Upper lobe of left lung (tissue), 6 donors: ENCODE results near the gene SEC16B. TPM values are rescaled to one million over a fixed set of nuclear protein-coding genes. Genes with fewer than 3 reads are reported as not detected.

Experiments used
- ATAC-seq, 2 donors: fragments of 200-7000 bp; cut with Tn5 transposase; one replicate each; pipeline ENCODE4 v1.9.1; 2022; ENCODE audit warnings: mild to moderate bottlenecking in 2 of 2, moderate library complexity in 2 of 2; ENCODE audit not compliant: low FRiP score in 2 of 2
- DNase-seq, 2 donors: peaks; one replicate each; pipeline ENCODE4 v3.0.0-alpha.2; 2019 to 2020
- H3K27ac ChIP-seq, 4 donors: fragments of 200-600 bp; sonication (generic); one replicate each; pipeline ENCODE4 v1.5.1; 2016 to 2019
- H3K27me3 ChIP-seq, 4 donors: fragments of 200-600 bp; sonication (generic); one replicate each; pipeline ENCODE4 v1.5.1; 2017 to 2019
- H3K36me3 ChIP-seq, 4 donors: fragments of 200-600 bp; sonication (generic); one replicate each; pipeline ENCODE4 v1.5.1; 2016 to 2019
- H3K4me1 ChIP-seq, 4 donors: fragments of 200-600 bp; sonication (generic); one replicate each; pipeline ENCODE4 v1.5.1; 2018 to 2019
- H3K4me3 ChIP-seq, 4 donors: fragments of 200-600 bp; sonication (generic); one replicate each; pipeline ENCODE4 v1.5.1; 2017 to 2019; ENCODE audit warnings: mild to moderate bottlenecking in 2 of 4, moderate library complexity in 1 of 4
- H3K9me3 ChIP-seq, 4 donors: fragments of 200-600 bp; sonication (generic); one replicate each; pipeline ENCODE4 v1.5.1; 2018 to 2019
- CTCF ChIP-seq, 6 experiments: fragments of 450-650 bp in 4 of 6; fragments of 200-600 bp in 2 of 6; sonication (generic) in 2 of 6; IDR thresholded peaks; one replicate each; pipeline ENCODE4 v1.5.1; 2016 to 2019; ENCODE audit warnings: antibody characterized with exemption in 6 of 6
- EP300 ChIP-seq, 4 donors: sonication (generic); formaldehyde crosslinking; IDR thresholded peaks; one replicate each; pipeline ENCODE4 v1.5.1; 2017; ENCODE audit warnings: antibody characterized with exemption in 4 of 4, control low read depth in 2 of 4
- POLR2A ChIP-seq, 4 donors: fragments of 450-650 bp; IDR thresholded peaks; one replicate each; pipeline ENCODE4 v1.5.1; 2016 to 2017; ENCODE audit warnings: antibody characterized with exemption in 4 of 4, mild to moderate bottlenecking in 2 of 4
- POLR2AphosphoS5 ChIP-seq, 2 donors: sonication (generic); formaldehyde crosslinking; IDR thresholded peaks; one replicate each; pipeline ENCODE4 v1.5.1; 2017; ENCODE audit warnings: antibody characterized with exemption in 2 of 2
- WGBS, 2 donors: methylation state at CpG; one replicate each; pipeline ENCODE4 v1.1.5; 2017 to 2018; 5-methylcytosine and 5-hydroxymethylcytosine counted together
- total RNA-seq, 6 donors: library from RNA; depleted of rRNA in 4 of 6; stranded (reverse); fragments of >200 nt in 4 of 6; gene quantifications; one replicate each; pipeline versions ENCODE4 v1.1.0 to v1.2.1, GENCODE V29; 2016 to 2021
- donor health status: DM: no; HTN: no; CAD: no; lungs with moderate emphysema.
- donor health status: DM: no; HTN: yes; CAD: no; lungs with severe emphysema.

SEC16B gene
- total RNA-seq, 6 donors from 2014 or later: 1.3 to 26.2 (median 3.1) TPM

GRCh38 chr1:177934461-177934860 is 35.4 kb downstream of the SEC16B start:
- no peak for TF ChIP-seq POLR2A (IDR thresholded peaks at IDR 0.05)
- TF ChIP-seq POLR2AphosphoS5 (IDR thresholded peaks at IDR 0.05): no peak
- TF ChIP-seq EP300 (IDR thresholded peaks at IDR 0.05): no peak
- TF ChIP-seq CTCF (IDR thresholded peaks at IDR 0.05): no peak
- H3K4me3 ChIP-seq: no peak overlapping the region
- no peaks in the 10 kb centered on the region for H3K27me3 ChIP-seq
- no peak overlapping the region for H3K27ac ChIP-seq
- 92 to 95% methylated on average over 3 of the region's 3 CpGs for WGBS, 2 donors
- no peaks in the 10 kb centered on the region for H3K9me3 ChIP-seq
- no peaks in the 10 kb centered on the region for H3K4me1 ChIP-seq
- ATAC-seq (no peak), DNase-seq (no peak)
- peaks cover 0 to 56% (median 10%) of the 10 kb centered on the region in 4 donors for H3K36me3 ChIP-seq

- ATAC-seq (no peak), DNase-seq (no peak)
- Histone ChIP-seq H3K27ac (no peak overlapping the region), H3K4me1 (no peaks in the 10 kb centered on the region), H3K9me3 (no peaks in the 10 kb centered on the region), H3K4me3 (no peak overlapping the region), H3K36me3 (peaks cover 0 to 56% (median 8%) of the 10 kb centered on the region in 4 donors), H3K27me3 (no peaks in the 10 kb centered on the region)
- WGBS, 2 donors: 59 to 79% methylated on average over 1 of the region's 1 CpG
- TF ChIP-seq EP300 (IDR thresholded peaks at IDR 0.05) (no peak), CTCF (IDR thresholded peaks at IDR 0.05) (no peak), POLR2AphosphoS5 (IDR thresholded peaks at IDR 0.05) (no peak), POLR2A (IDR thresholded peaks at IDR 0.05) (no peak)
These were observed 36.0 kb downstream of the SEC16B start for GRCh38 chr1:177933881-177934280.

- Histone ChIP-seq H3K27ac (no peak overlapping the region), H3K4me1 (no peaks in the 10 kb centered on the region), H3K36me3 (peaks cover 0 to 49% (median 7%) of the 10 kb centered on the region in 4 donors), H3K9me3 (no peaks in the 10 kb centered on the region), H3K4me3 (no peak overlapping the region), H3K27me3 (no peaks in the 10 kb centered on the region)
- TF ChIP-seq EP300 (IDR thresholded peaks at IDR 0.05): no peak
- no peak for TF ChIP-seq CTCF (IDR thresholded peaks at IDR 0.05)
- no peak for TF ChIP-seq POLR2AphosphoS5 (IDR thresholded peaks at IDR 0.05)
- TF ChIP-seq POLR2A (IDR thresholded peaks at IDR 0.05): no peak
- DNase-seq (no peak), ATAC-seq (no peak)
- 83 to 87% methylated on average over 8 of the region's 8 CpGs for WGBS, 2 donors
These were observed 37.7 kb downstream of the SEC16B start for GRCh38 chr1:177932123-177932522.

GRCh38 chr1:177928952-177929351 is 40.9 kb downstream of the SEC16B start:
- H3K4me3 ChIP-seq: no peak overlapping the region
- no peak overlapping the region for H3K27ac ChIP-seq
- no peak for DNase-seq
- TF ChIP-seq POLR2AphosphoS5 (IDR thresholded peaks at IDR 0.05): no peak
- no peak for TF ChIP-seq EP300 (IDR thresholded peaks at IDR 0.05)
- TF ChIP-seq CTCF (IDR thresholded peaks at IDR 0.05): no peak
- TF ChIP-seq POLR2A (IDR thresholded peaks at IDR 0.05): no peak
- H3K36me3 ChIP-seq: peaks cover 0 to 31% (median 5%) of the 10 kb centered on the region in 4 donors
- no peaks in the 10 kb centered on the region for H3K27me3 ChIP-seq
- no peaks in the 10 kb centered on the region for H3K9me3 ChIP-seq
- 67 to 87% methylated on average over 2 of the region's 2 CpGs for WGBS, 2 donors
- ATAC-seq: no peak
- no peaks in the 10 kb centered on the region for H3K4me1 ChIP-seq

GRCh38 chr1:177928194-177928593 is 41.7 kb downstream of the SEC16B start:
- Histone ChIP-seq H3K27ac (no peak overlapping the region), H3K9me3 (no peaks in the 10 kb centered on the region), H3K4me1 (no peaks in the 10 kb centered on the region), H3K27me3 (no peaks in the 10 kb centered on the region), H3K4me3 (no peak overlapping the region), H3K36me3 (peaks cover 0 to 27% (median 5%) of the 10 kb centered on the region in 4 donors)
- DNase-seq (no peak), ATAC-seq (no peak)
- 88 to 91% methylated on average over 2 of the region's 2 CpGs for WGBS, 2 donors
- TF ChIP-seq CTCF (IDR thresholded peaks at IDR 0.05) (no peak), POLR2A (IDR thresholded peaks at IDR 0.05) (no peak), POLR2AphosphoS5 (IDR thresholded peaks at IDR 0.05) (no peak), EP300 (IDR thresholded peaks at IDR 0.05) (no peak)
